SK-N-SH treated with all-trans-retinoic acid at 6 μM for 48 hours (cell line): ENCODE data around the gene PANX1.

Source experiments
- ATAC-seq: fragments of 200-7000 bp; cut with Tn5 transposase; 3 replicates; pipeline ENCODE4 v1.9.1; 2020; ENCODE audit warnings: mild to moderate bottlenecking, moderate library complexity
- ARNTL ChIP-seq: fragments of 450-650 bp; formaldehyde crosslinking; IDR thresholded peaks from 2 replicates; pipeline ENCODE4 v1.5.0; 2020; ENCODE audit warnings: low read depth, mild to moderate bottlenecking, moderate library complexity, borderline replicate concordance
- BACH2 ChIP-seq: fragments of 250-450 bp; sonication (Bioruptor Pico); IDR thresholded peaks from 2 replicates; pipeline ENCODE4 v1.9.0; 2021; ENCODE audit warnings: mild to moderate bottlenecking, borderline replicate concordance
- CREB5 ChIP-seq: fragments of 250-450 bp; sonication (Bioruptor Pico); IDR thresholded peaks from 2 replicates; pipeline ENCODE4 v1.5.1; 2020; ENCODE audit warnings: low read depth, mild to moderate bottlenecking, moderate library complexity
- CSDC2 ChIP-seq: fragments of 250-450 bp; sonication (Bioruptor Pico); IDR thresholded peaks from 2 replicates; pipeline ENCODE4 v1.5.0; 2020; ENCODE audit warnings: mild to moderate bottlenecking, moderate library complexity
- CSRNP3 ChIP-seq: fragments of 250-450 bp; sonication (Bioruptor Pico); IDR thresholded peaks from 2 replicates; pipeline ENCODE4 v1.5.1; 2021; ENCODE audit warnings: mild to moderate bottlenecking, moderate library complexity
- ESRRG ChIP-seq: fragments of 250-450 bp; sonication (Bioruptor Pico); IDR thresholded peaks from 2 replicates; pipeline ENCODE4 v1.6.1; 2021; ENCODE audit warnings: mild to moderate bottlenecking
- GLIS3 ChIP-seq: fragments of 250-450 bp; sonication (Bioruptor Pico); IDR thresholded peaks from 2 replicates; pipeline ENCODE4 v1.5.0; 2020; ENCODE audit warnings: mild to moderate bottlenecking, moderate library complexity
- ISL1 ChIP-seq: fragments of 250-450 bp; sonication (Bioruptor Pico); IDR thresholded peaks from 2 replicates; pipeline ENCODE4 v2.1.2; 2022; ENCODE audit warnings: mild to moderate bottlenecking, moderate library complexity
- OSR1 ChIP-seq: fragments of 250-450 bp; sonication (Bioruptor Pico); IDR thresholded peaks from 2 replicates; pipeline ENCODE4 v1.8.0; 2022; ENCODE audit warnings: moderate library complexity, mild to moderate bottlenecking, inconsistent platforms
- PATZ1 ChIP-seq: fragments of 250-450 bp; sonication (Bioruptor Pico); IDR thresholded peaks from 2 replicates; pipeline ENCODE4 v1.8.0; 2020; ENCODE audit warnings: mild to moderate bottlenecking, moderate library complexity, borderline replicate concordance
- PPARA ChIP-seq: fragments of 250-450 bp; sonication (Bioruptor Pico); IDR thresholded peaks from 2 replicates; pipeline ENCODE4 v1.5.0; 2020; ENCODE audit warnings: mild to moderate bottlenecking, borderline replicate concordance
- RARB ChIP-seq: fragments of 250-450 bp; sonication (Bioruptor Pico); IDR thresholded peaks from 2 replicates; pipeline ENCODE4 v1.8.0; 2021; ENCODE audit warnings: mild to moderate bottlenecking, moderate library complexity
- SNAI2 ChIP-seq: fragments of 250-450 bp; sonication (Bioruptor Pico); IDR thresholded peaks from 2 replicates; pipeline ENCODE4 v1.5.0; 2020; ENCODE audit warnings: mild to moderate bottlenecking, moderate library complexity
- TCF4 ChIP-seq: fragments of 250-450 bp; sonication (Bioruptor Pico); IDR thresholded peaks from 2 replicates; pipeline ENCODE4 v1.8.0; 2021; ENCODE audit warnings: mild to moderate bottlenecking, moderate library complexity, borderline replicate concordance
- TOX ChIP-seq: fragments of 250-450 bp; sonication (Bioruptor Pico); IDR thresholded peaks from 2 replicates; pipeline ENCODE4 v1.8.0; 2021; ENCODE audit warnings: mild to moderate bottlenecking, moderate library complexity, borderline replicate concordance
- TSHZ2 ChIP-seq: fragments of 250-450 bp; sonication (Bioruptor Pico); IDR thresholded peaks from 2 replicates; pipeline ENCODE4 v1.5.0; 2020; ENCODE audit warnings: mild to moderate bottlenecking, moderate library complexity
- ZC3H10 ChIP-seq: fragments of 250-450 bp; sonication (Bioruptor Pico); IDR thresholded peaks from 2 replicates; pipeline ENCODE4 v1.5.1; 2021; ENCODE audit warnings: mild to moderate bottlenecking, moderate library complexity
- ZFP3 ChIP-seq: fragments of 250-450 bp; sonication (Bioruptor Pico); IDR thresholded peaks from 2 replicates; pipeline ENCODE4 v1.5.0; 2020; ENCODE audit warnings: mild to moderate bottlenecking, moderate library complexity
- ZFP30 ChIP-seq: fragments of 450-650 bp; formaldehyde crosslinking; IDR thresholded peaks from 2 replicates; pipeline ENCODE4 v1.5.0; 2022; ENCODE audit warnings: mild to moderate bottlenecking, moderate library complexity
- ZNF565 ChIP-seq: fragments of 450-650 bp; formaldehyde crosslinking; conservative IDR thresholded peaks from 2 replicates; pipeline ENCODE4 v1.5.0; 2020; ENCODE audit warnings: low read depth, mild to moderate bottlenecking, moderate library complexity
- ZNF70 ChIP-seq: fragments of 450-650 bp; formaldehyde crosslinking; IDR thresholded peaks from 2 replicates; pipeline ENCODE4 v1.5.0; 2020; ENCODE audit warnings: mild to moderate bottlenecking, moderate library complexity
- ZNF8 ChIP-seq: fragments of 450-650 bp; formaldehyde crosslinking; IDR thresholded peaks from 2 replicates; pipeline ENCODE4 v1.5.0; 2020; ENCODE audit warnings: mild to moderate bottlenecking, moderate library complexity

The PANX1 gene

GRCh38 chr11:94107363-94107762, 21.3 kb upstream of the PANX1 start:
- TF ChIP-seq TOX (CRISPR knock-in tag) (no peak), ZFP3 (CRISPR knock-in tag) (no peak), ISL1 (CRISPR knock-in tag) (no peak), ESRRG (no peak), BACH2 (no peak), CREB5 (CRISPR knock-in tag) (no peak), PATZ1 (CRISPR knock-in tag) (no peak), ZNF8 (CRISPR knock-in tag) (no peak), OSR1 (no peak), ZFP30 (CRISPR knock-in tag) (no peak), ZNF565 (CRISPR knock-in tag) (no peak), CSDC2 (CRISPR knock-in tag) (no peak), CSRNP3 (no peak), TCF4 (CRISPR knock-in tag) (no peak), GLIS3 (no peak), ZNF70 (no peak), PPARA (CRISPR knock-in tag) (no peak), ZC3H10 (CRISPR knock-in tag) (no peak)
- TF ChIP-seq, all 23 proteins: peak for 0
- ATAC-seq: no peak

GRCh38 chr11:94111241-94111640, 17.4 kb upstream of the PANX1 start:
- no peak for ATAC-seq
- TF ChIP-seq PATZ1 (CRISPR knock-in tag): no peak
- TF ChIP-seq CSRNP3: no peak
- TF ChIP-seq BACH2: no peak
- no peak for TF ChIP-seq CSDC2 (CRISPR knock-in tag)
- no peak for TF ChIP-seq PPARA (CRISPR knock-in tag)
- TF ChIP-seq ARNTL (CRISPR knock-in tag): no peak
- TF ChIP-seq ZFP3 (CRISPR knock-in tag): no peak
- no peak for TF ChIP-seq ZNF565 (CRISPR knock-in tag)
- no peak for TF ChIP-seq TSHZ2 (CRISPR knock-in tag)
- no peak for TF ChIP-seq RARB (CRISPR knock-in tag)
- no peak for TF ChIP-seq ESRRG
- no peak for TF ChIP-seq ZNF70
- TF ChIP-seq ZFP30 (CRISPR knock-in tag): no peak
- no peak for TF ChIP-seq SNAI2 (CRISPR knock-in tag)
- no peak for TF ChIP-seq ISL1 (CRISPR knock-in tag)
